ENCODE measurements around the gene MAP3K2.

The MAP3K2 gene

DNA sequence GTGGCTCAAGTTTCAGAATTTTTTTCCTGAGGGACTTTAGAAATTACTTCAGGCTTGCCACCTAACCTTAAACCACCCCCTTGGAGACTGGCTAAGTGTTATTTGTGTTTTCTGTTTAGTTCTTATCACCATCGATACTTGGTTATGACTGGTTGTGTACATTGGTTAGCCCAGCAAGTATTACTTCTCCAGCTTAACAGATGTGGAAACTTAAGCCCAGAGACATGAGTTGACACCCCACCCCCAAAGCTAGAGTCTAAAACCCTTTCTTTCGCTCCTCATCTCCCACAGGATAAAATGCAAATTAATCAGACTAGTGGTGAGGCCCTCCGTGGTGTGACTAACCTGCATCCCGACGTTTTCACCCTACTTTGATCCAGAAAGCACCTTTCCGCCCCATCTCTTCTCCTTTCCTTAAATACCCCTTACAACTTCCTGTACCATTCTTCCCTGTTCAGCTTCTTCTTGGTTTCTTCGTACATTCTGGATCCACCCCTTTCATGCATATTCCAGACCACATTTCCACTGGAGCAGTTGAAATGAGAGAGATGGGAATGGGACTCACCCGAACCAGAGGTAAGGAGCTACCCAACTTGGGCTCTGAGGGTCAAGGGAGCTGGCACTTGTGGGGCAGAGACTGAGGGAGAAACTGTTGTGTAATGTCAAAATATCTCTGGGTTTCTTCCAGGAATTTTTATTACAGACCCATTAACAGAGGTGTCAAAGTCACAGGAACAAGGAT lies 819 bp upstream of the MAP3K2 start:
- ChIA-PET POLR2A (interaction anchor here (1.1 to 2.3 kb wide), 4 partner anchors 10 to 19 kb away, joined by 3 to 8 read pairs (median 6); no protein-coding TSS in a partner anchor), CTCF (interaction anchor here (0.6 to 1.0 kb wide), 3 partner anchors 22 to 61 kb away, joined by 3 to 4 read pairs (median 3); no protein-coding TSS in a partner anchor)
- Histone ChIP-seq H3K4me3 (ENCODE audit: low read depth, low read length) (peak overlapping the region; percentile 51), H3K4me1 (ENCODE audit: control insufficient read depth, insufficient read depth, low read length) (peaks cover 16% of the 10 kb centered on the region), H3K27ac (ENCODE audit: extremely low read depth, low read depth, low read length) (peak overlapping the region; percentile 48), H3K9me3 (ENCODE audit: control insufficient read depth, insufficient read depth, low read depth, low read length) (no peaks in the 10 kb centered on the region), H3K36me3 (ENCODE audit: control insufficient read depth in 2 of 2, insufficient read depth in 1 of 2, low read length in 2 of 2) (peaks cover 0 to 5% of the 10 kb centered on the region in 2 experiments; a peak in 1 of 3 replicates)
- TF ChIP-seq, protein P1, sequence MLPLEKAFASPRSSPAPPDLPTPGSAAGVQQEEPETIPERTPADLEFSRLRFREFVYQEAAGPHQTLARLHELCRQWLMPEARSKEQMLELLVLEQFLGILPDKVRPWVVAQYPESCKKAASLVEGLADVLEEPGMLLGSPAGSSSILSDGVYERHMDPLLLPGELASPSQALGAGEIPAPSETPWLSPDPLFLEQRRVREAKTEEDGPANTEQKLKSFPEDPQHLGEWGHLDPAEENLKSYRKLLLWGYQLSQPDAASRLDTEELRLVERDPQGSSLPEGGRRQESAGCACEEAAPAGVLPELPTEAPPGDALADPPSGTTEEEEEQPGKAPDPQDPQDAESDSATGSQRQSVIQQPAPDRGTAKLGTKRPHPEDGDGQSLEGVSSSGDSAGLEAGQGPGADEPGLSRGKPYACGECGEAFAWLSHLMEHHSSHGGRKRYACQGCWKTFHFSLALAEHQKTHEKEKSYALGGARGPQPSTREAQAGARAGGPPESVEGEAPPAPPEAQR (tag by site-specific recombination; IDR thresholded peaks at IDR 0.05), result no peak
- TF ChIP-seq ZBTB21 (tag by site-specific recombination; IDR thresholded peaks at IDR 0.05) (no peak), ZBTB1 (tag by site-specific recombination; IDR thresholded peaks at IDR 0.05) (no peak), ZNF654 (tag by site-specific recombination; IDR thresholded peaks at IDR 0.05; ENCODE audit: low read depth) (no peak), SP3 (tag by site-specific recombination; IDR thresholded peaks at IDR 0.05) (no peak), ZNF266 (tag by site-specific recombination; IDR thresholded peaks at IDR 0.05; ENCODE audit: low read depth) (no peak), ZNF600 (tag by site-specific recombination; IDR thresholded peaks at IDR 0.05) (peak; percentile 77), ZNF366 (tag by site-specific recombination; conservative IDR thresholded peaks at IDR 0.05) (no peak), MYNN (tag by site-specific recombination; IDR thresholded peaks at IDR 0.05; ENCODE audit: borderline replicate concordance) (no peak), REPIN1 (tag by site-specific recombination; IDR thresholded peaks at IDR 0.05; ENCODE audit: low read depth) (no peak), GLI2 (tag by site-specific recombination; IDR thresholded peaks at IDR 0.05; ENCODE audit: borderline replicate concordance, low read depth) (no peak), ZNF501 (tag by site-specific recombination; IDR thresholded peaks at IDR 0.05) (0 out of 2 replicates have a peak, but pooled peaks have one; percentile 4), ZNF707 (tag by site-specific recombination; IDR thresholded peaks at IDR 0.05) (no peak), ZNF596 (tag by site-specific recombination; IDR thresholded peaks at IDR 0.05) (no peak)
- TF ChIP-seq, protein P2, sequence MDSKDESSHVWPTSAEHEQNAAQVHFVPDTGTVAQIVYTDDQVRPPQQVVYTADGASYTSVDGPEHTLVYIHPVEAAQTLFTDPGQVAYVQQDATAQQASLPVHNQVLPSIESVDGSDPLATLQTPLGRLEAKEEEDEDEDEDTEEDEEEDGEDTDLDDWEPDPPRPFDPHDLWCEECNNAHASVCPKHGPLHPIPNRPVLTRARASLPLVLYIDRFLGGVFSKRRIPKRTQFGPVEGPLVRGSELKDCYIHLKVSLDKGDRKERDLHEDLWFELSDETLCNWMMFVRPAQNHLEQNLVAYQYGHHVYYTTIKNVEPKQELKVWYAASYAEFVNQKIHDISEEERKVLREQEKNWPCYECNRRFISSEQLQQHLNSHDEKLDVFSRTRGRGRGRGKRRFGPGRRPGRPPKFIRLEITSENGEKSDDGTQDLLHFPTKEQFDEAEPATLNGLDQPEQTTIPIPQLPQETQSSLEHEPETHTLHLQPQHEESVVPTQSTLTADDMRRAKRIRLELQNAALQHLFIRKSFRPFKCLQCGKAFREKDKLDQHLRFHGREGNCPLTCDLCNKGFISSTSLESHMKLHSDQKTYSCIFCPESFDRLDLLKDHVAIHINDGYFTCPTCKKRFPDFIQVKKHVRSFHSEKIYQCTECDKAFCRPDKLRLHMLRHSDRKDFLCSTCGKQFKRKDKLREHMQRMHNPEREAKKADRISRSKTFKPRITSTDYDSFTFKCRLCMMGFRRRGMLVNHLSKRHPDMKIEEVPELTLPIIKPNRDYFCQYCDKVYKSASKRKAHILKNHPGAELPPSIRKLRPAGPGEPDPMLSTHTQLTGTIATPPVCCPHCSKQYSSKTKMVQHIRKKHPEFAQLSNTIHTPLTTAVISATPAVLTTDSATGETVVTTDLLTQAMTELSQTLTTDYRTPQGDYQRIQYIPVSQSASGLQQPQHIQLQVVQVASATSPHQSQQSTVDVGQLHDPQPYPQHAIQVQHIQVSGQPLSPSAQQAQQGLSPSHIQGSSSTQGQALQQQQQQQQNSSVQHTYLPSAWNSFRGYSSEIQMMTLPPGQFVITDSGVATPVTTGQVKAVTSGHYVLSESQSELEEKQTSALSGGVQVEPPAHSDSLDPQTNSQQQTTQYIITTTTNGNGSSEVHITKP (tag by site-specific recombination; IDR thresholded peaks at IDR 0.05), result peak; percentile 85
- TF ChIP-seq, protein P3, sequence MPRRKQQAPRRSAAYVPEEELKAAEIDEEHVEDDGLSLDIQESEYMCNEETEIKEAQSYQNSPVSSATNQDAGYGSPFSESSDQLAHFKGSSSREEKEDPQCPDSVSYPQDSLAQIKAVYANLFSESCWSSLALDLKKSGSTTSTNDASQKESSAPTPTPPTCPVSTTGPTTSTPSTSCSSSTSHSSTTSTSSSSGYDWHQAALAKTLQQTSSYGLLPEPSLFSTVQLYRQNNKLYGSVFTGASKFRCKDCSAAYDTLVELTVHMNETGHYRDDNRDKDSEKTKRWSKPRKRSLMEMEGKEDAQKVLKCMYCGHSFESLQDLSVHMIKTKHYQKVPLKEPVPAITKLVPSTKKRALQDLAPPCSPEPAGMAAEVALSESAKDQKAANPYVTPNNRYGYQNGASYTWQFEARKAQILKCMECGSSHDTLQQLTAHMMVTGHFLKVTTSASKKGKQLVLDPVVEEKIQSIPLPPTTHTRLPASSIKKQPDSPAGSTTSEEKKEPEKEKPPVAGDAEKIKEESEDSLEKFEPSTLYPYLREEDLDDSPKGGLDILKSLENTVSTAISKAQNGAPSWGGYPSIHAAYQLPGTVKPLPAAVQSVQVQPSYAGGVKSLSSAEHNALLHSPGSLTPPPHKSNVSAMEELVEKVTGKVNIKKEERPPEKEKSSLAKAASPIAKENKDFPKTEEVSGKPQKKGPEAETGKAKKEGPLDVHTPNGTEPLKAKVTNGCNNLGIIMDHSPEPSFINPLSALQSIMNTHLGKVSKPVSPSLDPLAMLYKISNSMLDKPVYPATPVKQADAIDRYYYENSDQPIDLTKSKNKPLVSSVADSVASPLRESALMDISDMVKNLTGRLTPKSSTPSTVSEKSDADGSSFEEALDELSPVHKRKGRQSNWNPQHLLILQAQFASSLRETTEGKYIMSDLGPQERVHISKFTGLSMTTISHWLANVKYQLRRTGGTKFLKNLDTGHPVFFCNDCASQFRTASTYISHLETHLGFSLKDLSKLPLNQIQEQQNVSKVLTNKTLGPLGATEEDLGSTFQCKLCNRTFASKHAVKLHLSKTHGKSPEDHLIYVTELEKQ (tag by site-specific recombination; IDR thresholded peaks at IDR 0.05; ENCODE audit: borderline replicate concordance), result no peak
- TF ChIP-seq, protein P4, sequence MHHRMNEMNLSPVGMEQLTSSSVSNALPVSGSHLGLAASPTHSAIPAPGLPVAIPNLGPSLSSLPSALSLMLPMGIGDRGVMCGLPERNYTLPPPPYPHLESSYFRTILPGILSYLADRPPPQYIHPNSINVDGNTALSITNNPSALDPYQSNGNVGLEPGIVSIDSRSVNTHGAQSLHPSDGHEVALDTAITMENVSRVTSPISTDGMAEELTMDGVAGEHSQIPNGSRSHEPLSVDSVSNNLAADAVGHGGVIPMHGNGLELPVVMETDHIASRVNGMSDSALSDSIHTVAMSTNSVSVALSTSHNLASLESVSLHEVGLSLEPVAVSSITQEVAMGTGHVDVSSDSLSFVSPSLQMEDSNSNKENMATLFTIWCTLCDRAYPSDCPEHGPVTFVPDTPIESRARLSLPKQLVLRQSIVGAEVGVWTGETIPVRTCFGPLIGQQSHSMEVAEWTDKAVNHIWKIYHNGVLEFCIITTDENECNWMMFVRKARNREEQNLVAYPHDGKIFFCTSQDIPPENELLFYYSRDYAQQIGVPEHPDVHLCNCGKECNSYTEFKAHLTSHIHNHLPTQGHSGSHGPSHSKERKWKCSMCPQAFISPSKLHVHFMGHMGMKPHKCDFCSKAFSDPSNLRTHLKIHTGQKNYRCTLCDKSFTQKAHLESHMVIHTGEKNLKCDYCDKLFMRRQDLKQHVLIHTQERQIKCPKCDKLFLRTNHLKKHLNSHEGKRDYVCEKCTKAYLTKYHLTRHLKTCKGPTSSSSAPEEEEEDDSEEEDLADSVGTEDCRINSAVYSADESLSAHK (tag by site-specific recombination; IDR thresholded peaks at IDR 0.05), result no peak
